ENCODE results near the gene EFHD1. TPM values are rescaled to one million over a fixed set of nuclear protein-coding genes. Genes with fewer than 3 reads are reported as not detected.
"Not testable (repeated sequence)": the region's sequence is repeated elsewhere in the genome, so short reads cannot be mapped to it uniquely, and the experiment has no call there.

EFHD1 gene
- total RNA-seq, 1 experiment from 2014 or later: 1.7 TPM

DNA sequence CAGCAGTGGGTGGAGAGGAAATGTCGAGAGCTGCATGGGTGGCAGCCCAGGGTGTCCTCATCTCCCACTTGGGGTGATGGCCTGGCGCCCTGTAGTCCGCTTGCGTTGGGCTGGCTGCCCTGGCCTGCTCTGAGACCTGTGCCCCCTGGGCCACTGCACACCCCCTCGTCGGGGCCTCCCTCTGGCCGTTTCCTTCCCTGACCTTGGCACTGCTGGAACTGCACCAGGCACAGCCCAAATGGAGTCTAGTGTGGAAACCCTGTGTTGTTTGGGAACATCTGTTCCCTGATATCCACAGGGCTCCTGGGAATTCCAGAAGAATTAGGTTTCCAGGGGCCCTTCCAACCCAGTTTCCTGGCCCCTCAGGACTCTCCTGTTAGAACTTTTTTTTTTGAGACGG lies 13.9 kb downstream of the EFHD1 start:
- no peak for DNase-seq (ENCODE audit: low read depth)

GRCh38 chr2:232649033-232649432 lies 15.6 kb downstream of the EFHD1 start:
- DNase-seq (ENCODE audit: low read depth): peak; percentile 34

GRCh38 chr2:232652505-232652851 lies 19.1 kb downstream of the EFHD1 start:
- DNase-seq (ENCODE audit: low read depth): no peak

DNA sequence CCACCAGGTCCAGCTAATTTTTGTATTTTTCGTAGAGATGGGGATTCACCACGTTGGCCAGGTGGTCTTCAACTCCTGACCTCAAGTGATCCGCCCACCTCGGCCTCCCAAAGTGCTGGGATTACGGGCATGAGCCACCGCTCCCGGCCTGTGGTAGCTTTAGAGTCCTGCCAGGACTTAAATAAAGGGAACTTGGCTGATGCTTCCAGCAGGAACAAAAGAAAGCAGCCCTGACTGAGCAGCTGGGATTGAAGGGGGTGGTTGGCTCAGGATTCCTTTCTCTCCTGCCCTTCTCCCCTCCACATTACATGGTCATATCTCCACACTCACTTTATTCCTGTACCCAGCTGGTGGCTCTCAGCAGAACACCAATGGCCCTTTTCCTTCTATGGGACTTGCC lies 20.0 kb downstream of the EFHD1 start:
- no peak for DNase-seq (ENCODE audit: low read depth)

DNA sequence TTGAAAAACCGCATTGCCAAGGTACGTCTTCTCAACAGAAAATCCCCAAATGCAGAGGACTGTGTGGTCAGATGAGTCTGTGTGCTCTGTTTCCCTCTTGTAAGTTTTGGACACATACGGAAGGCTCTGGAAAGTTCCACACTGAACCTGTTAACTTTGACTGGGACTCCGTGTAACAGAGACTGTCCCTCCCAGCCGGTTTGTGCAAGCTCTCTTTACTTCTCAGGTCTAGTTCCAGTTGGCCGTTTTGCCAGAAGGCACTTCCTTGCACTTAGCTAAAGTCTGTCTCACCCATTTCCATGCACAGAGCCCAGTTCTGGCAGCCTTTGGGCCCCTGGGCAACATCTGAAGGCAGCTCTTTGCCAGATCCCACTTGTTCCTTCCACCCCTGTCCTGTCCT lies 22.0 kb downstream of the EFHD1 start:
- DNase-seq (ENCODE audit: low read depth): no peak

GRCh38 chr2:232658217-232658785 lies 24.9 kb downstream of the EFHD1 start:
- no peak for DNase-seq (ENCODE audit: low read depth)

- no peak for DNase-seq (ENCODE audit: low read depth)
These were observed 26.0 kb downstream of the EFHD1 start for GRCh38 chr2:232659359-232659758.

DNA sequence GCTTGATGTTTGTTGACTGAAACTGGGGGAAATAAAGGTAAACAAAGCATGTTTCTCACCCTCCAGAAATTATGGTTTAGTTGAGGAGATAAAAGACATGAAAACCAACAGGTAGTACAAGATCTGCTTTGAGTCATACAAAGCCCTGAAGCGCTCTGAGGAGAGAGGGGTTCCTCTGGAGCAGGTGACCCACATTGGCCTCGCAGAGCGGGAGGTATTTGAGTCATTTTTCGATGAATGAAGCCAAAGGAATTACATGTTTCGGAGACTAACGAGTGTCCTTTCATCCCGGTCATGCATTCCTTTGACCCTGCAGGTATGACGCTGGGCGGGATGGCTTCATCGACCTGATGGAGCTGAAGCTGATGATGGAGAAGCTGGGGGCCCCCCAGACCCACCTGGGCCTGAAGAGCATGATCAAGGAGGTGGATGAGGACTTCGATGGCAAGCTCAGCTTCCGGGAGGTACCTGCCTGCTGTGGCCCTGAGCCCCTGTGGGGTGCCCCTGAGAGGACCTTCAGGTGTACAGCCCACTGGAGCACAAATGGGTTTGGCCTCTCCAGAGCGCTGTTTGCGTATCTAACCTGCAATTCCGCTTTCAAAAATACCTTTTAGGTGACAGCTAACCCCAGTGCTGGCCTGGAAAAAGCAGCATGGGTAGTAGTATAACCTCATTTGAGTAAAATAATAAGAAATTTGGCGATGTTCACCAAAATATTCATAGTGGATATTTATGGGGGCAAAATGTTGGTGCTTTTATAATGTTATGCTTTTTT lies 29.3 kb downstream of the EFHD1 start:
- no peak for DNase-seq (ENCODE audit: low read depth)

DNA sequence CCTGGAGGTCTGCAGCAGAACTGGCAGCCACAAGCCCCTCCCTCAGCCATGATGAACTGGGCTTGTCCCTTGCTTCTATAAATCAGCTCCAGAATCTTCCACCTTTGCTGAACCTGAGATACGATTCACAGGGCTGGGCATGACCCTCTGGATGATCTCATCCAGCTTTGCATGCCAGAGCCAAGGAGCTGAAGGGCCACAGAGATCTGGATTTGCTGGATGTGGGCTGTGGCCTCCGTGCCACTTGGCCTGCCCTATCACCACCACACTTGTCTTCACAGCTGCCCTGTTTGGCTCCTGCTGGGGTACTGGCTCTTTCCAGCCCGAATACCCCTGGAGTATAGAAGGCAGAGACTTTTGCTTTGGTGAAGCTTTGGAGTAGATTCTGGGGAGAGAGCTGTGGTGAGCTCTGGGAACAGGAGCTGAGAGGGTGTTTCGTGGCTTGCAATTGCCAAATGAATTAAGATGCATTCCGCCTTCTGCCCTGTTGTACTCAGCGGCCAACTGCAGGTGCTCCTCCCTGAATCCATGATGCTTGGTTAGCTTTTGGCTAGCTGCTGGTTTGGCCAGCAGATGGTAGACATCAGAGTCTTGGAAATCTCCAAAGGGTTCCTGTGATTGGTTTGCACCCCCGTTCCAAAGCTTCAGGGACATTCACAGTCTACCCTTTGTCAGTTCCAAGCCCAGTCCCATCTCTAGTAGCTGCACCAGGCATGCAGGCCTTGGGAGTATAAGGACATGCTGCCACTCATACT lies 32.8 kb downstream of the EFHD1 start:
- no peak for DNase-seq (ENCODE audit: low read depth)

GRCh38 chr2:232667989-232668583 lies 34.7 kb downstream of the EFHD1 start:
- peak; percentile 47 for DNase-seq (ENCODE audit: low read depth)

- peak; percentile 32 for DNase-seq (ENCODE audit: low read depth)
These were observed 35.5 kb downstream of the EFHD1 start for GRCh38 chr2:232668805-232669444.

DNA sequence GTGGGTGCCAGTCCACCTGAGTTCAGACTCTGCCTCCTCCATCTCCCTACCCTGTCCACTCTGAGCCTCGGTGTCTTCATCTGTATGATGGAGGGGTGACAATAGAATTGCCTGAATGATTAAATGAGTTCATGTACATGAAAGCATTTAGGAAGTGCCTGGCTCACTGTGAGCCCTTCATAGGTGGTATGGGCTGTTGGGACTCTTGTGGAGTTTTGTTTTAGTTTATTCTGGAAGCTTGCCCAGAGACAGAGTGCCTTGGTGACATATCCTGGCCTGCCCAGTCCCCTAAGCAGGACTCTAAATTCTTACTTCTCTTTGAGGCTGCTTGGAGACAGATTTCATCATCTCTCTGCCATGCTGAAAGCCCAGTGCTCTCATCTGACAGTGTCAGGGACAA lies 39.2 kb downstream of the EFHD1 start:
- DNase-seq (ENCODE audit: low read depth): no peak

DNA sequence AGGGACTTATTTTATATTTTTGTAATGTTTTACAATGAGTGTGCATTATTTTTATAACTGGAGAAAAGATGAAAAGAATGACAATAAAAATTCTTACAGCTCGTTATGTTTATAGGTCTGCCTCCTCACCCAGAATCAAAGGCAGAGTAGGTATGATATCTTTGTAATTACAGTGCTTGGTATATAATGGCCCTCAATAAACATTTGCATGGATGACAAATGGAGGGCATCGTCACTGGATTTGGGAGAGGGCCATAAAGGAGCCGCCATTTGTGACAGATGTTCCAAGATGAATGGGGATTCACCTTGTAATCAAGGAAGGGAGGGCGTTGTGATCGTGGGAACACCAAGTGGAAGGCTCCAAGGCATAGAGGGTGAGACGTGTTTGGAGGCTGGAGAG lies 41.1 kb downstream of the EFHD1 start:
- DNase-seq (ENCODE audit: low read depth): no peak

GRCh38 chr2:232675381-232675780 lies 42.0 kb downstream of the EFHD1 start:
- DNase-seq (ENCODE audit: low read depth): no peak

DNA sequence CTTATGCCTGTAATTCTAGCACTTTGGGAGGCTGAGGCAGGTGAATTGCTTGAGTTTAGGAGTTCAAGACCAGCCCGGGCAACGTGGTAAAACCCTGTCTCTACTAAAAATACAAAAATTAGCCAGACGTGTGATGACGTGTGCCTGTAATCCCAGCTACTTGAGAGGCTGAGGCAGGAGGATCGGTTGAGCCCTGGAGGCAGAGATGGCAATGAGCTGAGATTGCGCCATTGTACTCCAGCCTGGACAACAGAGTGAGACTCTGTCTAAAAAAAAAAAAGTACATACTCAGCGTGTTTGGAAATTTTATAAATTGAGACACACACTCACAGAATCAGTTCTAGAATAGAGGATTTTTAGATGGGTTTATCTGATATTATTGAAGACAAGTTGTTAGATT lies 46.6 kb downstream of the EFHD1 start:
- DNase-seq (ENCODE audit: low read depth): no peak

DNA sequence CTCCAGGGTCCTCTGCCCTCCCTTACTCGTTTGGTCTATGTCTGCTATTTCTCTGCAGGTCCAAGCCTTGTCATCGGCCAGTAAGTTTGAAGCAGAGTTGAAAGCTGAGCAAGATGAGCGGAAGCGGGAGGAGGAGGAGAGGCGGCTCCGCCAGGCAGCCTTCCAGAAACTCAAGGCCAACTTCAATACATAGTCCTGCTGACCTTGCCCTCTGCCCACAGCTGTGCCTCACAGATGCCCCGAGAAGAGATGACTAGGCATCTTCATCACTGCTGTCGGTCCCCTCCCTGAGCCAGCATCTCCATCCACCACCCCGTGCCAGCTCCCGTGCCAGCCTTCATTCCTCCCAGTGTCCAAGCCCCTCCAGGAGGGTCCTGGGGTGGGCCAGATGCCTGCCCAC lies 48.1 kb downstream of the EFHD1 start:
- DNase-seq (ENCODE audit: low read depth): no peak

- DNase-seq (ENCODE audit: low read depth): no peak
These were observed 50.0 kb downstream of the EFHD1 start for GRCh38 chr2:232683368-232683767.

GRCh38 chr2:232685391-232685790 lies 52.0 kb downstream of the EFHD1 start:
- DNase-seq (ENCODE audit: low read depth): not testable (repeated sequence)

DNA sequence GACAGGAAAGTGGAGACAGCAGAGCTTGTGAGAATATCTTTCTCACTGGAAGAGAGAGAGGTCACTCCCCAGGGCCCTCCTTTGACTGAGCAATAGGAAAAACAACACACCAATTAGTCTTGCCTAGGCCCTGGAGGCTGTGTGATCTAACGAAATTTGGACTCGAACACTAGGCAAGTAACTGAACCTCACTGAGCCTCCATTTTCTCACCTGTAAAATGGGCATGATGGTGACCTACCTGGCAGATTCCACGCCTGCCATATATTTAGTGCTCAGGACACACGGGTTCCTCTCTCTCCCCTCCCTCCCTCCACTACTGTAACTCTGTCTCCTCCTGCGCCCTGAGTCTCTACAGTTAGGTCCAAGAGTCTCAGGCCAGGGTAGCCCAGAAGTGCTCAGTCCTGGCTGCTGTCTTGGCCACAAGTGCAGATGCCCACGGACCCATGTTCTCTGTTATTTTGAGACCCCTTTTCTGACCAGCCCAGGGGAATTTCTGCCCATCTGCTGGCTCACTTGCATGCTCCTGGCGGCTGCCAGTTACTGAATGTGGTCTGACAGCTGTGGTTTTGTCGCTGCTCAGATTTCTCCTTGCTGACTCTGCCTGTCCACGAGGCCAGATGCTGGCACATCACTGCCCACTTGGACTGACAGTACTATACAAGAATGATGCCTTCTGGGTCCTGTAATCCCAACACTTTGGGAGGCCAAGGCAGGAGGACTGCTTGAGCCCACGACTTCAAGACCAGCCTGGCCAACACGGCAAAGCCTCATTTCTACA lies 54.2 kb downstream of the EFHD1 start:
- DNase-seq (ENCODE audit: low read depth): peak; percentile 63

DNA sequence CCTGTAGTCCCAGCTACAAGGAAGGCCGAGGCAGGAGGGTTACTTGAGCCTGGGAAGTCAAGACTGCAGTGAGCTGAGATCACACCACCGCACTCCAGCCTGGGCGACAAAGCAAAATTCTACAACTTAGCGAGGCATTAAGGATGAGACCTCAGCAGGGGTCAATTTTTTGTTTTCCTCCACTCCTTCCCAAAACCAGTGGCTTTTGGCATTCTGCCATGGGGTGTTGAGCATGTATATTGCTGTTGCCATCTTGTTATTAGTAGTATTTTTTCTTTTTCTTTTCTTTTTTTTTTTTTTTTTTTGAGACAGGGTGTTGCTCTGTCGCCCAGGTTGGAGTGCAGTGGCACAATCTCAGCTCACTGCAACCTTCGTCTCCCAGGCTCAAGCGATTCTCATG lies 54.8 kb downstream of the EFHD1 start:
- no peak for DNase-seq (ENCODE audit: low read depth)

DNA sequence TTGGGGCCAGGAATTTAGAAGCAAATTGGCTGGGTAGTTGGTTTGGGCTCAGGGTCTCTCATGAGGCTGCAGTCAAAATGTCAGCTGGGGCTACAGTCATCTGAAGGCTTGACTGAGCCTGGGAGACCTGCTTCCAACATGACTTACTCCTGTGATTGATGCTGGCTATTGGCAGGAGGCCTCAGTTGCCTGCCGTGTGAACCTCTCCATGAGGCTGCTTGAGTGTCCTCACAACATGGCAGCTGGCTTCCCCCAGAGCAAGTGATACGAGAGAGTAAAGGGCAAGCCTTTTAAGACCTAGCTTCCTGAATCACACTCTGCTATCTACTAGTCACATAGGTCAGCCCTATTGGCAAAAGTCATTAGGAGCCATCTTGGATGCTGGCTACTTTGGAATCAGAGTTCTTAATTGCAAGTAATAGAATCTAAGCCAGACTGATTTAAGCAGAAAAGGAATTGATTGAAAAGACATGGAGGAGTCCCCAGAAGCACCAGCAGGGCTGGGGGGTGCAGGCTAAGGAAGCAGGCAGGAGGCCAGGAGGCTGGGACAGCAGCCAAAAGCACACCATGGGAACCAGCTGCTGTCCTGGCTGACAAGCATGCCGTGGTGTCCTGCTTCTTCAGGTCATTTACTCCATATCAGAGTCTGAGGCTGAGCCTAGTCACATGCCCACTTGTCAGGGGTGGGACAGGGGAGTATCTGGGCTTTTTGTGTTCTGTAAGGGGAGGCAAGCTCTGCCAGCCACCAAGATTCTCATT lies 55.9 kb downstream of the EFHD1 start:
- peak; percentile 63 for DNase-seq (ENCODE audit: low read depth)
